ENCODE measurements around the gene SMCO2.

The SMCO2 gene

DNA sequence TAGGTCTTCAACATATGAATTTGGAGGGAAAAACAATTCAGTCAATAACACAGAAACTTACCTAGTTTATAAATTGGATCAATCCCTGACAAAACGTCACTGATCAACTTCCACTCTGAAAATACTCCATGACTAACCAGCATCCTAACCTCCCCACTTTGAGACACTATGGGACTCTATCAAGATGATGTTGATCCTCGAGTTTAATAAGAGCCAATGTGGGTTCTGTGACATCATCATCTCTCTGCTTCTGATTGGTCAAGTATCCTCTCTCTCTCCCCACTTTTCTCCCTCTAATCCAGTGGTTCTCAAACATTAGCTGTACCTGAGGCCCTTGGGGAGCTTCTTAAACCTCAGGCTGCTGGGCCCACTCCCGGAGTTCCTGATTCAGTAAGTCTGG, at the start of gene SMCO2:
SMCO2 (plus strand) TSS at position 301 of the 400 bp plus-strand sequence. CDS start 23,896 bp downstream, outside the sequence.
- Mint-ChIP-seq H3K36me3 (ENCODE audit: low read depth) (peaks cover 11% of the 10 kb centered on the region), H3K27ac (no peak within 1 kb of the TSS), H3K9me3 (peaks cover 12% of the 10 kb centered on the region), H3K27me3 (no peaks in the 10 kb centered on the region), H3K4me1 (ENCODE audit: low read depth) (no peaks in the 10 kb centered on the region), H3K4me3 (no peak within 1 kb of the TSS)
- intact Hi-C loops (cut with micrococcal nuclease), result no loop called here

DNA sequence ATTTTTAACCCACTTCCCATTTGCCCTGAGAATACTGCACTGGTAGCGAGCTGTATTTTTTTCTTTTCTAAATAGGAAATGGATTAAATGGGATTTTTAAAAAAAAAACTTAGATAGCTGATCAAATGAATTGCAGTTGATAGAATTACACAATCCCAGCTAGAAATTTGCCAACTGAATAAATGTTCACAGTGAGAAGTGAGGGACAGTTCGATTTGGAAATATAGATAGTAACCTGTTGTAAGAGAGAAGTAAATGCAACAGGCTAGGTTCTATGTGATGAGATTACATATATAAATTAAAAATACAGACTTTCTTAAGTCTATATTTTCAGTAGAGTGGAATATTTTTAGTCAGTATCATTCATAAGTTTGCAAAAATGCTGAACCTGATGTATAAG, 48.1 kb upstream of the SMCO2 start:
- Mint-ChIP-seq H3K27me3 (no peaks in the 10 kb centered on the region), H3K4me3 (no peak overlapping the region), H3K36me3 (ENCODE audit: low read depth) (peaks cover 47% of the 10 kb centered on the region), H3K4me1 (ENCODE audit: low read depth) (peaks cover 6% of the 10 kb centered on the region), H3K27ac (no peak overlapping the region), H3K9me3 (no peaks in the 10 kb centered on the region)
- intact Hi-C loops (cut with micrococcal nuclease), result no loop called here

DNA sequence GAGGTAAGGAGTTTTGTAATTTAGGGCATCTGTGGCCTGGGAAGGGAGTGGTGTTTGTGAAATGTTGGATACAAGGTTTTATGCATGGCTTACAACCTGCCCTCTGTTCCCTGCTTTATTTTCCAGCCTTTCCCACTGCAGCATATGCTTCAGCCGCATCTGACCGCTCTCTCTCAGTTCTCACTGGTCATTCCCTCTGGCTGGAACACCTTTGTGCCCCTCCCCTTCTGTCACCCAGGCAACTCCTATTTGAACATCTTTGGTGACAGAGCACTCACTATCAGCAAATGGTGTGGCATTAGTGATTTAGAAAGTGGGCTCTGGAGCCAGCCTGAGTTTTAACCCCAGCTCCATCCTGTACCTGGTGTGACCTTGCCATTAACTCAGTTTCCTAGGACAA, 47.5 kb upstream of the SMCO2 start:
- Mint-ChIP-seq H3K4me3 (no peak overlapping the region), H3K27me3 (no peaks in the 10 kb centered on the region), H3K27ac (no peak overlapping the region), H3K9me3 (no peaks in the 10 kb centered on the region), H3K4me1 (ENCODE audit: low read depth) (peaks cover 6% of the 10 kb centered on the region), H3K36me3 (ENCODE audit: low read depth) (peaks cover 47% of the 10 kb centered on the region)
- intact Hi-C loops (cut with micrococcal nuclease), result no loop called here

DNA sequence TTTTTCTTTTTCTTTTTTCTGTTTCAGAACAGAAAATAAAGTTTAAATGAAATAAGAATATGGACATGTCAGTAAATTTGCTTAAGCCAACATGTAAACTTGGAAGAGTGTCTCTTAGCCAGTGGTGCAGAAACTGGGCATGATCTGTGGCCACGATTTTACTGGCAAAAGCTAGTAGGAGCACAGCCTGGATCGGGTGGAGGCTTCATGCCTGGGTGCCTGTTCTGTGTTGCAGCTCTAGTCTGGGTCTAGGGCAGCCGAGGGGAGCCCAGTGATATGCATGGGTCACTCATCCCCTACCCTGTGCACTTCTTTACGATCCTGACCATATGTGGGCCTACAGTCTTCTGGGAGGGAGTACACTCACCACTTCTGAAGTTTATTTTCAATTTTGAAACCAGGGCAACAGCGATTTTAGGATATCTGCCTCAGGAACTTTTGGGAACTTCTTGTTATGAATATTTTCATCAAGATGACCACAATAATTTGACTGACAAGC, 45.6 kb upstream of the SMCO2 start:
- Mint-ChIP-seq H3K27ac (no peak overlapping the region), H3K4me1 (ENCODE audit: low read depth) (peaks cover 4% of the 10 kb centered on the region), H3K9me3 (peaks cover 18% of the 10 kb centered on the region), H3K36me3 (ENCODE audit: low read depth) (peaks cover 51% of the 10 kb centered on the region), H3K27me3 (no peaks in the 10 kb centered on the region), H3K4me3 (no peak overlapping the region)
- intact Hi-C loops (cut with micrococcal nuclease), result no loop called here

DNA sequence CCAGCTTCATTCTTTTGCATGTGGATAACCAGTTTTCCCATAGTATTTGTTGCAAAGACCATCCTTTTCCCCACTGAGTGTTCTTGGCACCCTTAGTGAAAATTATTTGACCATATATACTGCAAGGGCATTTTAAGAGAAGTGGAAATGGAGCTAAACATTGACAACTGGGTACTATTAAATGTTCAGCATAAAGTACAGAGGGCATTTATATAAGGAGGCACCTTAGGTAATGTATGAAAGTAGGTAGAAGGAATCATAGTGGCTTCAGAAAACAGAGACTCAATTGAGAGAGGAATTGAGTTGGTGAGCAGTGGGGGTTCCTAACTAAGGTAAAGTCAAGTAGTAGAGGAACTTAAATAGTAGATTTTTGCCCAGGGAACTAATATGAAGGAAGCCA, 34.5 kb upstream of the SMCO2 start:
- H3K9me3 Mint-ChIP-seq, result peaks cover 9% of the 10 kb centered on the region
- no peak overlapping the region for H3K27ac Mint-ChIP-seq
- no peaks in the 10 kb centered on the region for H3K4me1 Mint-ChIP-seq (ENCODE audit: low read depth)
- no peak overlapping the region for H3K4me3 Mint-ChIP-seq
- H3K27me3 Mint-ChIP-seq, result no peaks in the 10 kb centered on the region
- peaks cover 30% of the 10 kb centered on the region for H3K36me3 Mint-ChIP-seq (ENCODE audit: low read depth)
- intact Hi-C loops (cut with micrococcal nuclease), result no loop called here

DNA sequence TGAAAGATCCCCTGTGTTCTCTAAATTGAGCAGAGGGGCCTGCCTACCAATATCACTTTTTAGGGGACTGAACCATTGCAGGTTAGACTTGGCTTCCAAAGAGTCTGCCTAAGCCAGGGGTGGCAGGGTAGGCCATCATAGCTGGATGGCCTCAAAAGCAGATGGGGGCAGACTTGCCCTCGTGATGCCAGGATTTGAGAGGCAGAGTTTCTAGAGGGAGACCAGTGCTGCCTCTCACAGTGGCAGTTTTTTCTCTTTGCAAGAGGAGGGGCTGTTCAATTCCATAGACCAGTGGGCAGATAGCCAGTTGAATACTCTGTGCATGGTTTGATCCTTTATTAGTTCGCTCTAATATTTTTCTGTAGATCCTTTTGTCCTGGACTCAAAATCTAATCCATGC, 23.8 kb upstream of the SMCO2 start:
- Mint-ChIP-seq H3K36me3 (ENCODE audit: low read depth) (peaks cover 40% of the 10 kb centered on the region), H3K9me3 (no peaks in the 10 kb centered on the region), H3K27ac (no peak overlapping the region), H3K27me3 (no peaks in the 10 kb centered on the region), H3K4me3 (no peak overlapping the region), H3K4me1 (ENCODE audit: low read depth) (no peaks in the 10 kb centered on the region)
- intact Hi-C loops (cut with micrococcal nuclease), result no loop called here

DNA sequence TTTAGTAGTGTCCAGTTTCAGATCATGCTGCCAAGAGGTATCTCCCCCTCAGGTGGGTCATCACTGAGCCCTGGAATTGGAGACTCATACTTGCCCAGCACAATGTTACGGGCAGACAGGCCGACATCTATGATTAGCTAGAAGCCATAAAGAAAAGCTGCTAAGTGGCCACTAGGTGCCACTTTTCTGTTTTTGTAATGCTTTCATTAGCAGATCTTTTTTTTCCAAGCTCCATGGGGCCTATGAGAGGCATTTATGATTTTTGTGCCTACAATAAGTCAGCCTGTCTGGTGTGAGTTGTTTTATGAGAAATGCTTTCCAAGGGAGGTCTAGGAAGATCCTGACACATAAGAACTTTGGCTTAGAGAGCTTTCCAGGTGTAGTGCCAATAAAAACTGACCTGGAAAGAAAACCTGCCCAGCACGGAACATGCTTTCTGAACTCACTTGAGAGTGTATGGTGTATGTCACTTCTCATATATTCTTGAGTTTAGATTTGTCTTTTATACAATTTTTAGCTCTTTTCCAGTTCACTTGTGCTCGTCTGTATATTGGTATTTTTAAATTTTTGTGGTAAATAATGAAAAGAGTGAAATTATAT, 21.8 kb upstream of the SMCO2 start:
- no peaks in the 10 kb centered on the region for H3K9me3 Mint-ChIP-seq
- intact Hi-C loops (cut with micrococcal nuclease), result loop anchor here (1.0 kb wide), 1 partner anchor 211 kb away; no protein-coding TSS in a partner anchor
- H3K4me1 Mint-ChIP-seq (ENCODE audit: low read depth), result peaks cover 3% of the 10 kb centered on the region
- H3K36me3 Mint-ChIP-seq (ENCODE audit: low read depth), result peaks cover 26% of the 10 kb centered on the region
- H3K27me3 Mint-ChIP-seq, result no peaks in the 10 kb centered on the region
- no peak overlapping the region for H3K27ac Mint-ChIP-seq
- H3K4me3 Mint-ChIP-seq, result no peak overlapping the region

DNA sequence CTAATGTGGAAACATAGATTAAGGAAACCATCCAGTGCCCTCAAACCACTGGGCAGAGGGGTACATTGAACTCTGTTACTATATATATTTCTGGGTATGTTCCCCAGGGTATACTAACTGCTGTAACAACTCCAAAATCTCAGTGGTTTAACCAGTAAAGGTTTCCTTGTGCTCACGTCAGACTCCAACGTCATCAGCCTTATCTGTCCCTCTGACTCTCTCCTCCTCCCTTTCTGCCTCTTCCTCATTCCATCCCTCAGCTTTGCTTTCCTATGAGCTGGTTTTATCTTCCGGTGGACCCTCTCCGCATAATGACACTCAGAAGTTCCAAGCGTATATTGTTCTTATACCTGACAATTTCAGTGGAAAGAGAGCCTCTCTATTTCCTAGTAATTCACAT, 21.2 kb upstream of the SMCO2 start:
- peaks cover 6% of the 10 kb centered on the region for H3K4me1 Mint-ChIP-seq (ENCODE audit: low read depth)
- peaks cover 20% of the 10 kb centered on the region for H3K36me3 Mint-ChIP-seq (ENCODE audit: low read depth)
- intact Hi-C loops (cut with micrococcal nuclease), result no loop called here
- H3K9me3 Mint-ChIP-seq, result no peaks in the 10 kb centered on the region
- no peak overlapping the region for H3K27ac Mint-ChIP-seq
- H3K4me3 Mint-ChIP-seq, result no peak overlapping the region
- no peaks in the 10 kb centered on the region for H3K27me3 Mint-ChIP-seq

DNA sequence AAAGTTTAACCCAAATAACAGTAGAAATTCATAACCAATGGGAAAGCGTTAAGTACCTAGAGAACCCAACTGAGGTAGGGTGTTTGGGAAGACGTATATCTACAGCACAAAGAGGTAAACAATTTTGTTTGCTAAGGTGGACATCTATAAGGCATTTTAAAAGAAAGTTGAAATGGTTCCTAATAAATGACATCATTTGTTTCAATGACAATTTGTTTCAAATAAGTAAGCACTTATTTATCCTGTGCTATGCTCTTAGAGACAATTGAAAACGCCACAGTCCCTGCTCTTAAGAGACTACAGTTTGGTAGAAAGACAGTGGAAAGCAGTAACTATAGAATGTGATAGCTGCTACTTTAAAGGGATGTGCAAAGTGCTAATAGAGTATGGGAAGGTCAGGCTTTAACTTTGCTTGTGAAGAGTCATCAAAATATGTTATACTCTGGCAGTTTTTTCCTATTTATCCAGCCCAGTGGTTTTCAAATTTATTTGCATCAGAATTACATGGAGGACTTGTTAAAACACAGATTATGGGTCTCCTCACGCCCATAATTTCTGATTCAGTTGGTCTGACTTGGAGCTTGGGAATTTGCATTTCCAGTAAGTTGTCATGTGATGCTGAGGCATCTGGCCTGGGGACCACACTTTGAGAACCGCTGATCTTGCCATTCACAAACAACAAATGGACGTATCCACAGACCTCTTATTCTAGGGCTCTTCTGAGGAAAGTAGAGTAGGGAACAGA, 19.6 kb upstream of the SMCO2 start:
- H3K4me3 Mint-ChIP-seq, result no peak overlapping the region
- H3K9me3 Mint-ChIP-seq, result no peaks in the 10 kb centered on the region
- intact Hi-C loops (cut with micrococcal nuclease), result no loop called here
- H3K27ac Mint-ChIP-seq, result no peak overlapping the region
- H3K36me3 Mint-ChIP-seq (ENCODE audit: low read depth), result peaks cover 13% of the 10 kb centered on the region
- H3K27me3 Mint-ChIP-seq, result no peaks in the 10 kb centered on the region
- H3K4me1 Mint-ChIP-seq (ENCODE audit: low read depth), result peaks cover 16% of the 10 kb centered on the region

DNA sequence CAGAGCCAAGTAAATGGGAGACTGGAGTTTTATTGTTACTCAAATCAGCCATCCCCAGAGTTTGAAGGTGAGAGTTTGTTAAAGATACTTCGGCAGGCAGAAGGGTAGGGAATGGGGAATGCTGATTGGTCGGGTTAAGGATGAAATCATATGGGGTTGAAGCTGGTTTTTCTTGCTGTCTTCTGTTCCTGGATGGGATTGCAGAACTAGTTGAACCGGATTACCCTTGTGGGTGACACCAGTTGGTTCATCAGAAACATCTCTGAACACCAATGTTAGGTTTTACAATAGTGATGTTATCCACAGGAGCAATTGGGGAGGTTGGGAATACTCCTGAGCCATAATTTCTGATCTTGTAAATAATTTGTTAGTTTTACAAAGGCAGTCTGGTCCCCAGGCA, 18.7 kb upstream of the SMCO2 start:
- peaks cover 7% of the 10 kb centered on the region for H3K36me3 Mint-ChIP-seq (ENCODE audit: low read depth)
- H3K27ac Mint-ChIP-seq, result no peak overlapping the region
- H3K9me3 Mint-ChIP-seq, result no peaks in the 10 kb centered on the region
- H3K4me3 Mint-ChIP-seq, result no peak overlapping the region
- H3K27me3 Mint-ChIP-seq, result no peaks in the 10 kb centered on the region
- intact Hi-C loops (cut with micrococcal nuclease), result no loop called here
- H3K4me1 Mint-ChIP-seq (ENCODE audit: low read depth), result peaks cover 18% of the 10 kb centered on the region

DNA sequence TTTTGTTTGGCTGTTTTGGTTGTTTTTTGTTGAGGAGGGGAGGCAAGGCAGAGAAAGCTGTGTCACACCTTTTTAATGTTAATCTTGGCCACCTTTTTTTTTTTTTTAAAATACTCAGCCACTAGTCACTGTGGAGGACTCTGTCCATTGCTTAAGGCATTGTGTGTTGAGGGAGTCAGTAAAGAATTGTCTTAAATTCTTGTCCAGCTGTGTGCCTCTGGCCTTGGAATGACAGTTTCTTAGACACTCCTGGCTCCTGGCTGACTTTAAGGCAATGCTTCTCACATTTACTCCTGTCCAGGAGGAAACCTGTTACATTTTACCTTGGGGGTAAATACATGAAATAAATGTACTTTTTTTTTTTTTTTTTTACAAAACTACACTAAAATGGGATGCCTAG, 18.1 kb upstream of the SMCO2 start:
- intact Hi-C loops (cut with micrococcal nuclease), result no loop called here
- no peaks in the 10 kb centered on the region for H3K27me3 Mint-ChIP-seq
- peaks cover 18% of the 10 kb centered on the region for H3K4me1 Mint-ChIP-seq (ENCODE audit: low read depth)

DNA sequence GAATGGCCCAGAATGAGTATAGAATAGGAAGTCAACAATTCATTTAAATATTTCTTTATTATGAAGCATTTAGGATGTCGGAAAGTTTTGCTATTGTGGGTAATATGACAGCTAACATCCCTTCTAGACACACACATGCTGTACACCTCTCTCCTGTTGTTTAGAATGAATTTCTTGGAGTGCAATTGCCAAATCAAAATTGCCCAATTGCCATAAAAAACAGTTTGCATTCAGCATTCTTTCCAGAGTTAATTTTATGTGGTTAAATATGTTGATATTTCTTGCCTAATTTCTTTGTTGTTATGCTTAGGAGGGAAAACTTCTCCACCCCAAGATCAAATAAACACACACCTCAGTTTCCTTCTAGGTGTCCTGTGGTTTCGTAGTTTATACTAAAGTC, 16.9 kb upstream of the SMCO2 start:
- H3K4me3 Mint-ChIP-seq, result no peak overlapping the region
- H3K27me3 Mint-ChIP-seq, result no peaks in the 10 kb centered on the region
- H3K9me3 Mint-ChIP-seq, result no peaks in the 10 kb centered on the region
- intact Hi-C loops (cut with micrococcal nuclease), result no loop called here
- peaks cover 7% of the 10 kb centered on the region for H3K36me3 Mint-ChIP-seq (ENCODE audit: low read depth)
- no peak overlapping the region for H3K27ac Mint-ChIP-seq
- H3K4me1 Mint-ChIP-seq (ENCODE audit: low read depth), result peaks cover 18% of the 10 kb centered on the region

More for the DNA sequence above, 18.1 kb upstream of the SMCO2 start:
- H3K9me3 Mint-ChIP-seq, result no peaks in the 10 kb centered on the region
- no peak overlapping the region for H3K4me3 Mint-ChIP-seq
- peaks cover 7% of the 10 kb centered on the region for H3K36me3 Mint-ChIP-seq (ENCODE audit: low read depth)
- H3K27ac Mint-ChIP-seq, result no peak overlapping the region

DNA sequence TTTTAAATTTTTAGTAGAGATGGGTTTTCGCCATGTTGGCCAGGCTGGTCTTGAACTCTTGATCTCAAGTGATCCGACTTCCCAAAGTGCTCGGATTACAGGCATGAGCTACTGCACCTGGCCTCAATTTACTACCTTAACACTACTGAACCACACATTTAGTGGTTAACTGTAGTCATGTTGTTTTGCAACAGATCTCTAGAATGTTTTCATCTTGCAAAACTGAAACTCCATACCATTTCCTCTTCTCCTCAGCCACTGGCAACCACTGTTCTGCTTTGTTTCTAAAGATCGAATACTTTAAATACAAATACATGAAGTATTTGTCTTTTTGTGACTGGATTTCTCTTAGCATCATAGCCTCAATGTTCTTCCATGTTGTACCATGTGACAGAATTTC, 15.4 kb upstream of the SMCO2 start:
- H3K9me3 Mint-ChIP-seq, result no peaks in the 10 kb centered on the region
- H3K4me3 Mint-ChIP-seq, result no peak overlapping the region
- intact Hi-C loops (cut with micrococcal nuclease), result no loop called here
- H3K27ac Mint-ChIP-seq, result peak overlapping the region; percentile 70
- no peaks in the 10 kb centered on the region for H3K27me3 Mint-ChIP-seq
- peaks cover 3% of the 10 kb centered on the region for H3K36me3 Mint-ChIP-seq (ENCODE audit: low read depth)
- H3K4me1 Mint-ChIP-seq (ENCODE audit: low read depth), result peaks cover 29% of the 10 kb centered on the region

DNA sequence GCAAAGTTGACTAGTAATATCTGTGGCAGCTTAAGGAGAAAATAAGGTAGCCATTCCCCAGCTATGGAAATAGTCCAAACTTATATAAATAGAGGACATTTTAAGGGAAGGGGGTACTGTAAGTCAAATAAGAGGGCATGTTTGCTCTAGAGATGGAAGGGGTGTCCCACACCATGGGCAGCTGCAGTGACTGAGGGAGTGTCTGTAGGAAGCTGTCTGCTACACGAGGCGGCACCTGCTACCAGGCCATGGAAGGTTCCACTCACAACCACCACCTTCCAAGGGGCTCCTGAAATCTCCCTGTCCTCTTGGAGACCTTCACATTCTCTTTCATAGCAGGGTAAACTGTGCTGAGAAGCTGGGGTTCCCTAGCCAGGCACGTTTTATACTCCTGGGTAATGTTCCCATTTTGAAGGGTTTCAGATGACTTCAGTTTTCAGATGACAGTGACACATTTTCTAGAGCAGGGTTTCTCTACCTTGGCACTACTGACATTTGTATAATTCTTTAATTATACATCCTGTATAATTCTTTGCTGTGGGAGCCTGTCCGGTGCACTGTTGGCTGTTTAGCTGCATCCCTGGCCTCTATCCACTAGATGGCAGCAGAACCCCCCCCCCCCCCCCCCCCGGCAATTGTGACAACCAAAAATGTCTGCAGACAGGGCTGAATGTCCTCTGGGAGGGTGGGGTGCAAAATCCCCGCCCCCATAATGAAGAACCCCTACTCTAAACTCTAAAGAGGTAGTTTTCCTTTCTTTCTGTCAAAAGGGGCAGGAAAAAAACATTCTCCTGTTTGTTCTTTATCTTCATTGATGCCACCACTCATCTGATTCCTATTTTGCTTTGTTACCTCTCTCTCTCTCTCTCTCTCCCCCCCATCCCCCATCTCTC, 11.6 kb upstream of the SMCO2 start:
- Mint-ChIP-seq H3K36me3 (ENCODE audit: low read depth) (no peaks in the 10 kb centered on the region), H3K4me3 (no peak overlapping the region), H3K27ac (peak overlapping the region; percentile 33), H3K27me3 (no peaks in the 10 kb centered on the region), H3K4me1 (ENCODE audit: low read depth) (peaks cover 54% of the 10 kb centered on the region), H3K9me3 (no peaks in the 10 kb centered on the region)
- intact Hi-C loops (cut with micrococcal nuclease), result loop anchor here (5.0 kb wide), 1 partner anchor 87 kb away; the partner anchor contains the start of gene PPFIBP1
